ENCODE results near the gene UFC1.

- TF ChIP-seq CTCF (IDR thresholded peaks at IDR 0.05) (no peak), POLR2AphosphoS5 (IDR thresholded peaks at IDR 0.05) (no peak)
These were observed 17.9 kb downstream of the UFC1 start for GRCh38 chr1:161171696-161172095.
